HepG2 (cell line): Measurements from ENCODE around the gene BTD. TPM values are rescaled to one million over a fixed set of nuclear protein-coding genes. Genes with fewer than 3 reads are reported as not detected.

Source experiments
- EEA1 ChIP-seq: sonication (generic); formaldehyde crosslinking; IDR thresholded peaks from 2 replicates; pipeline ENCODE4 v1.5.1; 2020; ENCODE audit warnings: mild to moderate bottlenecking, missing genetic modification reagents, borderline replicate concordance
- FOXC1 ChIP-seq: sonication (generic); formaldehyde crosslinking; IDR thresholded peaks from 2 replicates; pipeline ENCODE4 v1.8.0; 2022; ENCODE audit warnings: mild to moderate bottlenecking, missing genetic modification reagents, borderline replicate concordance
- GMEB2 ChIP-seq: IDR thresholded peaks from 2 replicates; pipeline ENCODE4 v1.6.1; 2016; ENCODE audit warnings: missing biosample characterization, missing genetic modification reagents, low read depth
- KIAA2018 ChIP-seq: sonication (generic); formaldehyde crosslinking; IDR thresholded peaks from 2 replicates; pipeline ENCODE4 v1.5.0; 2020; ENCODE audit warnings: mild to moderate bottlenecking, missing genetic modification reagents, borderline replicate concordance
- SNAI1 ChIP-seq: sonication (generic); formaldehyde crosslinking; IDR thresholded peaks from 2 replicates; pipeline ENCODE4 v1.5.0; 2020; ENCODE audit warnings: mild to moderate bottlenecking, missing genetic modification reagents, borderline replicate concordance
- ZBTB40 ChIP-seq, 2 experiments: fragments of 450-650 bp in 1 of 2; sonication (generic) in 1 of 2; formaldehyde crosslinking in 1 of 2; IDR thresholded peaks; 2 replicates each; pipeline versions ENCODE4 v1.6.1 to v1.8.0; 2016 to 2022; ENCODE audit warnings: antibody characterized with exemption in 1 of 2, mild to moderate bottlenecking in 1 of 2, missing genetic modification reagents in 1 of 2
- ZNF121 ChIP-seq: sonication (generic); formaldehyde crosslinking; IDR thresholded peaks from 2 replicates; pipeline ENCODE4 v1.5.0; 2020; ENCODE audit warnings: mild to moderate bottlenecking, missing genetic modification reagents
- ZNF382 ChIP-seq: sonication (generic); formaldehyde crosslinking; IDR thresholded peaks from 2 replicates; pipeline ENCODE4 v1.5.0; 2020; ENCODE audit warnings: missing genetic modification reagents, mild to moderate bottlenecking, borderline replicate concordance
- ZNF7 ChIP-seq: IDR thresholded peaks from 2 replicates; pipeline ENCODE4 v1.6.1; 2016; ENCODE audit warnings: missing biosample characterization, missing genetic modification reagents
- polyA plus RNA-seq, 8 experiments: library from polyadenylated mRNA; depleted of rRNA in 3 of 8; stranded (reverse) in 7 of 8; unstranded in 1 of 8; fragments of >200 nt; fragmentation: Illumina TruSeq in 4 of 8; extraction: Trizol in 4 of 8; gene quantifications; 2 replicates each; pipeline versions ENCODE4 v1.2.1 to v1.2.3, GENCODE V29; 2011 to 2016; ENCODE audit warnings: low read depth in 4 of 8, missing spikeins in 1 of 8, mixed read lengths in 1 of 8; ENCODE audit not compliant: insufficient read depth in 1 of 8
- total RNA-seq, 5 experiments: library from RNA; depleted of rRNA; stranded (reverse); fragments of >200 nt; fragmentation: Illumina TruSeq; extraction: Trizol; gene quantifications; 2 replicates each; pipeline ENCODE4 v1.2.3, GENCODE V29; 2016; ENCODE audit warnings: low read depth in 1 of 5

BTD gene
- total and polyA plus RNA-seq, 2 of the 13 experiments (the other 11 are each of a cell fraction or from before 2014, with no cell fraction given), result 15.7 to 35.5 TPM

GRCh38 chr3:15602146-15602536 lies 596 bp downstream of the BTD start (continued):
- TF ChIP-seq GMEB2 (CRISPR knock-in tag) (0 out of 2 replicates have a peak, but pooled peaks have one; percentile 1), FOXC1 (CRISPR knock-in tag) (no peak), ZNF382 (no peak), ZNF7 (no peak), SNAI1 (CRISPR knock-in tag) (no peak), ZBTB40 (IDR thresholded peaks at IDR 0.05) (no peak), ZBTB40 (CRISPR knock-in tag; IDR thresholded peaks at IDR 0.05) (no peak), ZNF121 (no peak), EEA1 (CRISPR knock-in tag) (0 out of 2 replicates have a peak, but pooled peaks have one; percentile 7), KIAA2018 (no peak)
